Stimulated activated CD4-positive, alpha-beta T cell treated with anti-CD3 and anti-CD28 coated beads, Interleukin-4, amount 100 ng/mL, for 24 hours (primary cell): Measurements from ENCODE around the gene EGFR.

Experiments used
- DNase-seq: peaks from one replicate; pipeline ENCODE4 v3.0.0-alpha.2; 2020

Gene EGFR

DNA sequence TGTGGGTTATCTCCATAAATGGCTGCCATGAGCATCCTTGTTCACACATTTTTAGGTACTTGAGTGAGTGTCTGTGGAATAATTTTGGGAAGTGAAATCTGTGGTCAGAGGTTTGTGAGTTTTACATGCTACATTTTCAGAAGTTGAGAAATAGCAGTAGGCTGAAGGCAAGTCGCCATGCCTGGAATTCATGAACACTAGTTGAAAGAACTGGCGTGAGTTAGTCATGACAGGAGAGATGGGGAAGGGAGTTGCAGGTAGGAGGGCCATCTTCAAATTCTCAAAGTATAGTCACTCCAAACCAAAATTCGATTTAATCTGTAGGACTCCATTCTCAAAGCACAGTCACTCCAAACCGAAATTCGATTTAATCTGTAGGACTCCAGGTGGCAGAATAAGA is 89.6 kb downstream of the EGFR start:
- no peak for DNase-seq

DNA sequence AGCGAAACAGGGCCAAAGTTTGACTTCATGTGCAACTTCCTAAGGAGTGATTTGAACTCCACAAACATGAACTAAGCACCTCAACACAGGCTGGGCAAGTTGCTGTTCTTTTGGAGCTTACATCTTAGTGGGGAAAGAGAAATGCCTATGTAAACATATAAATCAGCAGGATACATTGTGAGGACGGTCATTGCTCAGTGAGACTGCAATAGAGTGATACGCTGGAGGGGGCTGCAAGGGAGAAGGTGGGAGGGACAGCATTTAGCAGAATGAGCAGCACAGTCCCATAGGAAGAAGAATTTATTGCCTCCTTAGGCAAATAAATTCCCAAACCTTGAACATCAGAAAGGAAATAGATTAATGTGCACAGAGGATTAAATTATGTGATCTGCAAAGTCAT is 90.0 kb downstream of the EGFR start:
- DNase-seq, result no peak

DNA sequence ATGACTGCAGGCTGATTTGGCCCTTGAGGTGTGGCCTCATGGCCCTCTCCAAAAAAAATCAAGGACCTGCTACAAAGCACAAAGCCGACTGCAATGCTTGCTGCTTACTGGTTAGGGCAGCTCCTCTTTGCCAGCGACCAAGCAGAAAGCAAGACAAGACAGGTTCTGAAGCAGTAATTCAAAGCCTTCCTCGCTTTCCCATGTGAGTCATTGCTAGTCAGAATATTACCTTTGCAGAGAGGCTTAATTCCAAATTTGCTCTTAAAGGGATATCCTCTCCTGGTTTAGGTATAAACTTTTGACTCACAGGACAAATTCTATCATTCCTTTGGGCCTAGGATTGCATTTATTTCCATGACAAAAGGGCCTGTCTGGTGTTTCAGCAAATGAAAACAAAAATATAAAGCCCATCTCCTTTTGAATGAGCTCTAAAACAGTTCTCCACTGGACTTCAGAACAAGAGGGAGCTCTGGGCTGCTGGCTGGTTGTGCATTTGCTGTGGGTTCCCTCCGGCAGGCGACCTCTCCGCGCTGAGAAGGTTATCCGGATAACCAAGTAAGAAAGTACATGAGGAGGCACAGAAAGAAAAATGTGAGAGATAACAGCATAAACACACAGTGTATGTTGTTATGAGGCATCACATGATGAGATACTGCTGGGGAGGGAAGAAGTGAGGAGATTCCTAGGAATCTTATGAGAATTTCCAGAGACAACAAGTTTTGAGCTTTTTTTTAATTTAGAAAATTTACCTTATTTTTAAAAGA is 90.8 kb downstream of the EGFR start:
- no peak for DNase-seq

DNA sequence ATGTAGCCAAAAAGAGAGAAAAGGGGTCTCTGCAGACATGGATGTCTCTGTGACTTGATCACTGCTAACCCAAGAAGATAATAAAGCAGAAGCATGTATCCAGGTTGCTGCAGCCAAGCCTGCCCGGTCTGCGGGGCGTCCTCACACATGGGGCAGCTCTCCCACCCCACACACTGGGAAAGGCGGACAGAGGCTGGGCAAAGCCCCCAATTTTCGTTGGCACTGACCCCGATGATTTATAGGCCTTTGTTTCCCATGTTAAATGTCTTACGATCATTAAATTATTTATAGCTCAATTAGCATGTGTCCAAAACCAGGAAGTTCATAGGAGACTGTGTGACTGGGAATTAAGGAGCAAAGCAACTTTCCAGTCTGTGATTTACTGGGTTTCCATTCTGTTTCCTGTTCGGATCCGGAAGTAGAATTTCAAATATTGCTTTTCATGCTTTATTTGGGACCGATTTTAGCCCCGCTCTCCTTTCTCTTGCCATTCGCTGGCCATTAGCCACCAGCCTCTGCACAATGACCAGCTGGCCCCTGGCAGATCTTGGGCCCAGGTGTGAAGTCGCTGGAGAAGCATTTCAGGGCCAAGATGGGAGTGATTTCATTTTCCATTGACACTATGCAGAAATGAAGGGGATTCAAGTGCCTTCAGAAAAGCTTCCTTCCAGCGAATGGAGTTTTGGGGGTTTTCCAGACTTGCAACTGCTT is 91.6 kb downstream of the EGFR start:
- no peak for DNase-seq

DNA sequence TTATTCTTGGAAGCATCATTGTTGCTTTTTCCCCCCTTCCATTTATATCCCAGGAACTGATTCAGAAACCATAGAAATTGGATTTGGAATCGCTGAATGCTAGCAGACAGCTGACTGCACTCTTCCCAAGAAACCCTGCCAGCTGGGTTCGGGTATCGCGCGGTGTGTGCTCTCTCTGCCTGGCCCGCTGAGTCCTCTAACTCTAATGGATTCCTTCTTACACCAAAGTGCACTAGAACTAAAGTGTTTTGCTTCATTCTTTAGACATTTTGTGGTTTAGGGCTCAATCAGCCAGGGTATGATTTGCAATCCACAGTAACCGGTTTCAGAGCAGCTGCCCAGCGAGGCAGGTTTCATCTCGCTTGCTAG is 92.2 kb downstream of the EGFR start:
- no peak for DNase-seq

DNA sequence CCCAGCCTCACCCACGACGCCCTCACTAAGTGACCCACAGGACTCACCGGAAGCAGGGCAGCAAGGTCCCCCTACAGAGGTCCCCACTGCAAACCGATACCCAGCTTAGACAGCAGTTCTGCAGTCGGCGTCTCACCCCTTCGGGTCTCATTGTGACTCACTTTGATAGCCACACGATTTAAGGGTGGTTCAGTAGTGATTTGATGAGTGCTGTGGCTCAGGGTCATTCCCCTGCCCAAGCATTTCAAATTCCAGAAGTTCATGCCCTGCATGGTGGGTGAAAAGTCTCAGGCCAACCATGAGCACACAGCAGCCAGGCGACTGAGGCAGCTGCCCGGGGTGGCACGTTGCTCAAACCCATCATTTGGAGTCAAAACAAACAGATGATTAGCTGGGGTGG is 93.2 kb downstream of the EGFR start:
- no peak for DNase-seq

DNA sequence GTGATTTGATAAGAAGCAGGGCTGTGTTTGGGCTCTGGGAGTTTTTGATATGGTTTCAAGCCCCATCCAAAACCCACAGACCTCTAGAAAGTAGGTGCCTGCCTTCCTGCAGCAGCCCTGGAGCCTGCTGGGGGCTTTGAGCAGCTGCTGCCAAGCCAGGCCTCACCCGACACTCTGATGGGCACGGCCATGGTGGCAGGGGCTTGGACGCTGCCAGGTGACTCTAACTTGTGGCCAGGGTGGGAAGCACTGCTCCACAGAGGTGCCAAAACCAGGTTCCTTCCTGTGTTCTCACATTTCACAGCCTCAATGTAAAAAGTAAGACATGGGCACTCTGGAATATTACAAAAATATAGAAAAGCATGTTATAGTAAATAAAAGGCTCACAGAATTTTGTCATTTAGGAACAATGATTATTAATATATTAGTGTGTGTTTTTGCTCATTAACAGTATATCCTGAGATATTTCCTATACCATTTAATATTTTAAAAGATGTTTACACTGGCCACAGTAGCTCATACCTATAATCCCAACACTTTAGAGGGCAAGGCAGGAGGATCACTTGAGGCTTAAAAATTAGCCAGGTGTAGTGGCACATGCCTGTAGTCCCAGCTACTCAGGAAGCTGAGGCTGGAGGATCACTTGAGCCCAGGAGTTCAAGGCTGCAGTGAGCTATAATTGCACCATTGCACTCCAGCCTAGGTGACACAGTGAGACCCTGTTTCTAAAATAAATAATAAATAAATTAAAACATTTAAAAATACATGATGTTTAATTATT is 95.1 kb downstream of the EGFR start:
- DNase-seq, result no peak

DNA sequence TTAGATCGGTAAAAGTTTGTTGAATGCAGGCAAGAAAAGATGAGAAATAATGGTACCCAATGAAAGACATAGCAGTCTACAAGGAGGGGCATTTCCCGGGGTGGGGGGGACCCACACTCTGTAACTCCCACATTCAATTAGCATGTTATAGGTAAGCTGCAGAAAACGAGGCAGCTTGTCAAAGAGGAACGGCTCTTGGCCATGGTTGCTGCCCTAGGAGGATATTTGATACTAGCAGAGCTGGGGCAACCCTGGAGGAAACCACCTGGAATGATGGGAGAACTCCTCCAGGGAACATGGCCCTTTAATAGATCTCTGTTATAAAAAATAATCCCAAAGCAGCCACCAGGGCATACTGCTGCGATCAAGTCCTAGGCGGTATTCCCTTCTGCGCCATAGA is 98.5 kb downstream of the EGFR start:
- DNase-seq, result no peak

DNA sequence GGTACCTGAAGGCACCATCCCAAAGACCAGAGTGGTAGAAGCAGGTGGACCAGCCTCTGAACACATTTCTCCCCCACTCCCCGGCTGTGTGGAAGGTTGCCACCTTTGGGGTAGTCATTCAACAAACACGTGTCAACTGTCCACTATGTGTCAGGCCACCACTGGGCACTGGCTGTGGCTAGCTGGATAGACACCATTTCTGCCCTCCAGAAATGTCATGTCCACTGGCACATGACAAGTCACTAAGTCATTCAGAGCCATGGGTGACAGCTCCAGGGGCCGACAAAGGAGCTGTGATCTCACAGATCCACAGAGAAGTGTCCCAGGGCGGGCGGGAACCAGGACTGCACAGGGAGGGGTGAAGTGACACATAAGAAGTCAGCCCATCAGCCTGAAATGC is 99.6 kb downstream of the EGFR start:
- no peak for DNase-seq

DNA sequence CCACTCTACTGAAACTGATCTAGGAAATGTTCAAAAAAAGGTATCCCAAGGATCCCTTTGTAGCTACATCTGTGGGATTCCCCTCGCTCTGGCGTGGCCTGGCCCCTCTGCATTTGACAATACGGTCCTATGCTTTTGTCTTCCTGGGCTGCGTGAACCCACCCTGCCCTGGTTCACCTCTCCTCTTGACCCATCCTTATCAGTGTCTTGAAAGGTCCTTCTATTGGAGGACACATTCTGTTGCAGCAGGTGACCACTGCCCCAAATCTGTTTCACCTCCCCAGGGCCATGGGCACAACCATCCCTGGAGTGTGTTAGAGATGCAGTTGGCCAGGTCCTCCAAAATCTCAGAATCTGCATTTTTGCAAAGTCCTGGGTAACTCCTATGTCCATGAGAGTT is 100.8 kb downstream of the EGFR start:
- no peak for DNase-seq

DNA sequence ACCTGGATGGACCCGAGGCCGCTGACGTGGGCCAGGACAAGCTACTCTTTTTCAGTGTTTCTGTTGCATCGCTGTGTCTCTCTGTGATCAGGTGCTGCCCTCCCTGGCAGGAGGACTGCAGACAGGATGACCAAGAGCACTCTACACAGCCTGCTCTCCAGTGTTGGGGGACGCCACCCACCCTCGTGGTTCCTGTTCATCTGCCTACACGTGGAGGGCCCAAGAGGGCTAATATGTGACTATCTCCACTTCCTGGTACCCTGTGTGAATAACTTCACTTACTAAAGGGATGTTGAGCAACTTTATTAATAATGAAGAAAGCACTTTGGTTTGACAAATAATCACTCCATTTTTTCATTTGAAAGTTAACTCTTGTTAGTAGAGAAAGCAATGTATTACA is 101.3 kb downstream of the EGFR start:
- no peak for DNase-seq

DNA sequence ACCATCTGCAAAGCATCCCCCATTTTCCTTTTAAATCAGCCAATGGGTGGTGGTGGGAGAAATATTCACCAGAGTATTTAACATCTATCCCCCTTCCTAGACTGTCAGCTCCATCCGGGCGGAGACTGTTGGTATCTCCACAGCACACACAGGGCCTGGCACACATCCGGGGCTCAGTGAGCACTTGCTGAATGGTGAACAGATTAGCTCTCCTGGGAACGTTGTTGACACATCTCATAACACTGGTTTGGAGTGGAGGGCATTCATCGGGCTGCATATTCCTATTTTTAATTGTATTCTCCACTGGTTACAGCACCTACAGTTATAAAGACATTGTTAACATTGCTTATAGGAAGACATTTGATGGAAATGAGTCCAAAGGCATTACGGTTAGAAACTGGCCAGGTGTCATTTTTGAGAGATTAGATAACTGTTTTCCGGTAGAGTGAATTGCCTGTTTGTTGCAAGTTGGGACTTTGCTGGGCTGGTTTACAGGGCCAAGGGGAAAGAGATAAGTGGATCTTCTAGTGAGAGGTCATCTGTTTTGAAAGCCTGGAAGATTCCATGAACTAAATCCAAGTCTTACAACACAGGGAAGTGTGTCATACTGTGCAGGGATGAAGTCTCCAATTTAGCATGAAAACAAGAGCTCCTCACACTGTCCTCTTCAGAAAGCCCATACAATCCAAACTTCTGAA is 101.8 kb downstream of the EGFR start:
- no peak for DNase-seq

DNA sequence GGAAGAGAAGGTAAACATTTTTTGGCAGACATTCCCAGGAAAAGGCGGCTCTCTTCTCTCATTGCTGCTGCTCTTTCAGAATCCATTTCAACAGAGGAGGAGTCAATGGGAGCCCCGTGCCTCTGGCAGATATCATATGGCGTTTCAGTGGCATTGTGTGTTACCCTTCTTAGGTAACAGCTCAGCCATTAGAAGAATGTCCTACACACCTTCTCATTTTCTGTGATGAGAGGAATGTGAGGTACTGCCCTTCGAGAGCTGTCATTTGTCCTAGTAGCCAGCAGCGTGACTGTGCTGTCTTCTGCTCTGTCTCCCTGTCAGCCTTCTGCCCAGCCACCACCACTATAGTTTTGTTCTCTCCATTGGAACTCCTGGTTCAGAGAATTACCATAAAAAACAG is 102.4 kb downstream of the EGFR start:
- DNase-seq, result no peak

DNA sequence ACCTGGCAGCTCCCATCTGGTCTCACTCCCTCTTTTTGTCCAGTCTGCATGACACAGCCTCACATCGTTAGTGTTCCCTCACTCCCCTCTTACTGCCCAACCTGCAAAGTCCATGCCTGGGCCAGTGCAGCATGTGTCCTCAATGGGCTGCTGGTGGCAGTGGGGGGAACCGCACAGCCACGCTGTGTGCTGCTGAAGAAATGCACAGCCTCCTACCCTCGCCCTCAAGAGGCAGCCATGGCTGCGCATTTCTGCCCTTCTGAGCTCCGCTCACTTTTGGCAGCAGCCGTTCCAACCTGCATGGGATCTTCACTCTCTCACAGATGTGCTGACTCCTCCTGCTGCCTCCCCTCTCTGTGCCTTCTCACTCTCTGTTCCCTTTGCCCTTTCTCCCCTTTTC is 103.4 kb downstream of the EGFR start:
- no peak for DNase-seq

DNA sequence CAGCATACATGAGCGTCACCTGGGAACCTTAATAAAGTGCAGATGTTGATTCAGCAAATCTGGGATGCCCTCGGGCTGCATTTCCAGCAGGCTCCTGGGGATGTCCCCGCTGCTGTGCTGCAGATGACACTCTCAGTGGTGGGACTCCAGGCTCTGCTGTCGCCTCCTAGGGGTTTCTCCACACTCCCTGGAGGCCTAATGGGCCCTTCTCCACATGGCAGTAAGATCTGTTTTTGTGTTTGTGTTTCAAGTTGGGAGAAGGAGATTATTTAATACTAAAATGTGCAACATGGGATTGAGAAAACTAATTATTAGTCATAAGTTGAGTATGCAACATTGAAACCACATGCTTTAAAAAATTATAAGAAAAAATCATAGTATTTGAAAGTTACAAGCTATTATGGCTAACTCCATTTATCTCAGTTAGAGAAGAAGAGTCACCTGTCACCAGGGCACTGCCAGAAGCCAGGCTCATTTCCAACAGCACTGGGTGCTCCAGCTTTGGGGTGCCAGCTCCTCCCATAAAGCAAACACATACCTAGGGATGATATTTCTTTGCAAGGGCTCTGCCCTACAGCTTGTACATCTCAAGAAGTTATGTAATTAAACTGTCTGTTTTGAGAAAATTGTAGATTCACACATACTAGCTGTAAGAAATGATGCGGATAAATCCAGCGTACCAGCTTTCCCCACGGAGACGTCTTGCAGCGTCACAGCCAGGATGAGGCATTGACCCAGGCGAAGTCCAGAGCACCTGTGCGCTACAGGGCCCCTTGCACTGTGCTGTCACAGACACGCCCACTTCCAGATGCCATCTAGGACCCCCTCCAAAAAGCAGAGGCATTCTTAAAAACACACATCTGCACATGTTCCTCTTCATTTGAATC is 106.4 kb downstream of the EGFR start:
- DNase-seq, result no peak

DNA sequence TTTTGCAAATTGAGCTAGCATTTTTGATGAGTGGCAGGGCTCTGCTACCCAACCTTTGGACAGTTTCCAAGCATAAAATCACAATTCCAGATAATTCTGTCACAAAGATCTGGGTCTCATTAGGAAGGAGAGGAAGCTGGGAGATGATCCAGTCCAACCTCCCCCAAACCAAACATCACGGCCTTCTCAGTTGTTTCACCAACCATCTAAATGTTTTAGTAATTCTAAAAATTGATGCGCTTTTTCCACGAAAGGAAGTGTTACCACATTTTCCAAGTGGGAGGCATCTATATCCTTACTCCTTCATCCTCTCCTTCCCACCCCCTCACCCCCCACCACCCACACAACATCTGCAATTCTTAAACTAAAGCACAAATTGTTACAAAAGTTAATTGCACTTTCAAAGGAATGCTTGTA is 108.3 kb downstream of the EGFR start:
- no peak for DNase-seq

DNA sequence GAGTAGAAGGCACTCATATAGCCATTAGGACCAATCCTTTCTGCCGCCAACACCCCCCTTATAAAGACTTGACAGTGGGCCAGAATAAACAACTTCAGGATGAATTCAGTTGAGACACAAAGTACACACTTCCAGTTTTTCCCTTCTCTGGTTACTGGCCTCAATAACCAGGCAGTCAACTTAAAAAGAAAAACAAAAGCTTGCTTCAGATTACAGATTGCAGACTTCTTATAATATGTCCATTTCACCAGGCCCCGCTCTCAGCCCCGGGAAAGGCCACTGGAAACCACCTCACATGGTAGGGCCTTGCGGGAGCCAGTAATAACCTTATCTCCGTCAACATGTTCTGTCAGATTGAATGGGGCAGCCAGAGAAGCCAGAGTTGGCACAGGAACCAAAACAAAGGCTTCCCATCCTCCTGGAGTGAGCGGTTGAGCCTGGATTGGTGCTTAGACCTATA is 108.8 kb downstream of the EGFR start:
- DNase-seq, result no peak

DNA sequence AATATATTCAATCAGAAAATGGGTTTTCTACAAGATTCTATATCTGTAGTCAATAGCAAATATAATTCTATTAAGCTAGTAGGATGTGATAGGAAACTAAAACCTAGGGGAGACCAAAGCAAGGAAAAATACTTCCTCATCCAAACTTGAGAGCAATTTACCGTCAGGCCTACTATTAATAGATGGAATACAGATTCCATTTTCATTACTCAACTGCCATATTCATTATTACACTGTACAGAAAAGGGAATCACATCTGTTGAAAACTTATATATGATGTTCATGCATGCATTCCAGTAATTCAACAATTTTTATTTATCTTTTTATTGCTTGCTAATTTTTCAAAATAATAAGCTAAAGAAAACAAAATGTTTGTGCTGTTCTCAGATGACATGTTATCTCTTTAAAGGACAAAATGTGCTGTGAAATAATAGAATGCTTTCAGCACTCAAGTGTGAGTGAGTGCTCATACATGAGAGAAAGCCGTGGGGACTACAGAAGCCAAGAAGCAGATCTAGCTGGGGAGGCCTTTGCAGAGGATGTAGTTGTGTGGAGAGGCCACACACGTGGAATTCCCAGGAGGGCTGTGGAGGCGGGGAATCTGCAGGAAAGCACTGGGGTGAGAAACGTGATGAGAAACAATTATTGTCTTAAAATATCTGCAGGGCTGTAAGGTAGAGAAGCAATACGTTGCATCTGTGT is 110.0 kb downstream of the EGFR start:
- DNase-seq, result no peak

DNA sequence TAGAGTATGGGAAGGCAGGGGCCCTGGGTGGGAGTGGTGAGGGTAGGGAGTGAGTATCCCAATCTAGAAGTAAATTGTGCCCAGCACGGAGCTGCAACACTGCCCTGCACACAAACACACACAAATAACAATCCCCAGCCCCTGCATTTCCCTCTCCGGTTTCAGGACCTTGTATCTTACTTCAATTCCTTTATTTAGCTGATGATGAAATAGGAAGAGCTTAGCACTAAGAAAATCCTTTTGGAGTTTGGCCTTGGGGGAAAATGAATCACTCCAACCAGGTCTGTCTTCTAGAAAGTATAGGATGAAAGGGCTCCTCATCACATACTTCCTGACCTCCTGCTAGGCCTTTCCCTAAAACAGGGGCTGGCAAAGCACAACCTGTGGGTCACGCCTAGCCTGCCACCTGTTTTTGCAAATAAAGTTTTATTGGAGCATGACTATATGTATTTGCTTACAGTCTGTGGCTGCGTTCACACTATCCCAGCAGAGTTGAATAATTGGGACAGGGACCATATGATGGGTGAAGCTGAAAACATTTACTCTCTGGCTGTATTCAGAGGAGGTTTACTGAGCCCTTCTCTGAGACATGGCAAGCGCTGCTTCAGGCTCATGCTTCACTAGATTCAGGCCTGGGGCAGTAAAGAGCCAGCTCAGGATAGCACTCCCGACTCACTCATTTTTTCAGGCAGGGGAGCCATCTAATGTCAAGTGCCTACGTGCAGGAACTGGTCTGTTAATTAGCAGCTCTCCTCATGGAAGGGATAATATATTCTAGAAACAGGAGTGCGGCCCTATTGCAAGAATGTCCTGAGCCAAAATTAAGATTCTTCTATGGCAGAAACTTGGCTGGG is 111.0 kb downstream of the EGFR start:
- DNase-seq, result no peak

DNA sequence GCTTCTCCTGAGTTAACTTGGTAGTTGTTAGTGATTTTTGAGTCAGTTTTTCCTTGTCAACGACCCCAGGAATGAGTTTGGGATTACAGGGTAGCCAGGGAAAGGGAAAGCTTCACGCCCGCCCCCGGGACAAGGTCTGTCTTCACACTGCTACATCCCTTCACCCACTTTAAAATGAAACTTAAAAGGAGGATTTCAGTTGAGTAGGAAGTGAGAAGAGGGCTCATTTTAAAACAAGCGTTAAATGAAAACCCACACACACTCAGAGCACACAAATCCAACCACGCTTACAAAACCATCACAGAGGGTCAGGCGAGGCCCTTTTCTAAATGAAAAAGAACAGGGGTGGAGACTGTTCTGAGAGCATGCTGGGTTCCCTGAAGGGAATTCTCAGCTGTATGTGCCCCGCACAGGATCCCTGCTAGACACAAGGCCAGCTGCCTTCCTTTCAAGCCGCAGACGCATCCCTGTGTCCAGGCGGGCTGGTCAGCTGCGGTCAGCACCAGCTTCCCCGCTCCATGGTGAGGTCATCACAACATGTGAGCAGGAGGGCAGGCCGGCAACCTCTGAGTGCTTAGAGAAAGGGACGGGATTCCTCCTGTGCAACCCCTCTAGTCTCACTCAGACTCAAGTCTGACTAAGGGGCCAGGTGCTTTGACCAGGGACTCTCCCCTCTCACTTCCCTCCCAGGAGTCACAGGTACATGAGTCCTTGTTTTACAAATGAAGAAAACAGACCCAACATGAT is 111.8 kb downstream of the EGFR start:
- DNase-seq, result no peak
